CD4-positive, alpha-beta memory T cell (primary cell): ENCODE results near the gene TLR10. TPM values are rescaled to one million over a fixed set of nuclear protein-coding genes. Genes with fewer than 3 reads are reported as not detected.

Experiments
- CTCF ChIA-PET: fragments of 350-600 bp; sonication (Branson Sonifier 250); formaldehyde crosslinking; loops from one replicate; lab custom pipeline; 2021; ENCODE audit warnings: inconsistent platforms; ENCODE audit not compliant: partially characterized antibody; lab: Charles Lee
- POLR2A ChIA-PET: fragments of 350-600 bp; sonication (Branson Sonifier 250); formaldehyde crosslinking; loops from one replicate; lab custom pipeline; 2021; ENCODE audit not compliant: partially characterized antibody; lab: Charles Lee
- DNase-seq, 5 donors: peaks; one replicate each; pipeline versions ENCODE4 v3.0.0 to v3.0.0-alpha.2; 2020 to 2022; ENCODE audit warnings: mixed read lengths in 1 of 5
- H3K27ac ChIP-seq: one replicate; pipeline ENCODE4 v1.7.0; 2013; ENCODE audit warnings: low read depth, low read length
- H3K27me3 ChIP-seq: 2 replicates; pipeline ENCODE4 v1.7.0; 2013; ENCODE audit warnings: mild to moderate bottlenecking, low read length, moderate library complexity; ENCODE audit not compliant: insufficient read depth
- H3K36me3 ChIP-seq: 2 replicates; pipeline ENCODE4 v1.7.0; 2013; ENCODE audit warnings: mild to moderate bottlenecking, low read length, moderate library complexity; ENCODE audit not compliant: insufficient read depth
- H3K4me1 ChIP-seq: 2 replicates; pipeline ENCODE4 v1.7.0; 2013; ENCODE audit warnings: mild to moderate bottlenecking, low read length, moderate library complexity; ENCODE audit not compliant: insufficient read depth
- H3K4me3 ChIP-seq, 2 donors: one replicate each; pipeline ENCODE4 v1.7.0; 2013; ENCODE audit warnings: low read length in 2 of 2, mild to moderate bottlenecking in 1 of 2
- H3K9me3 ChIP-seq, 2 donors: one replicate each; pipeline ENCODE4 v1.7.0; 2013; ENCODE audit warnings: low read length in 2 of 2, control low read depth in 1 of 2; ENCODE audit not compliant: control insufficient read depth in 1 of 2
- H3K27ac Mint-ChIP-seq, 7 donors: one replicate each; pipeline ENCODE4 v1.8.0; 2020 to 2021; ENCODE audit warnings: mixed read lengths in 7 of 7, mild to moderate bottlenecking in 6 of 7, inconsistent platforms in 3 of 7, moderate library complexity in 3 of 7
- H3K27me3 Mint-ChIP-seq, 2 donors: one replicate each; pipeline ENCODE4 v1.8.0; 2020 to 2021; ENCODE audit warnings: mixed read lengths in 2 of 2
- H3K36me3 Mint-ChIP-seq, 2 donors: one replicate each; pipeline ENCODE4 v1.8.0; 2020 to 2021; ENCODE audit warnings: mixed read lengths in 2 of 2, inconsistent platforms in 1 of 2, mild to moderate bottlenecking in 1 of 2
- H3K4me1 Mint-ChIP-seq, 4 donors: one replicate each; pipeline ENCODE4 v1.8.0; 2020 to 2021; ENCODE audit warnings: mixed read lengths in 4 of 4, mild to moderate bottlenecking in 1 of 4
- H3K4me3 Mint-ChIP-seq, 8 donors: one replicate each; pipeline ENCODE4 v1.8.0; 2020 to 2021; ENCODE audit warnings: mixed read lengths in 8 of 8, mild to moderate bottlenecking in 7 of 8, moderate library complexity in 6 of 8, inconsistent platforms in 3 of 8
- H3K9me3 Mint-ChIP-seq, 8 donors: one replicate each; pipeline ENCODE4 v1.8.0; 2020 to 2021; ENCODE audit warnings: mixed read lengths in 8 of 8, mild to moderate bottlenecking in 5 of 8, inconsistent platforms in 3 of 8, moderate library complexity in 1 of 8
- intact Hi-C: fragments of 100-400 bp; cut with micrococcal nuclease; formaldehyde crosslinking; loops from one replicate; pipeline ENCODE4 v1.15.1; 2023
- polyA plus RNA-seq, 2 donors: library from polyadenylated mRNA; unstranded; fragments of 300-500 nt; fragmentation: Illumina TruSeq; gene quantifications; one replicate each; pipeline ENCODE4 v1.2.3, GENCODE V29; 2021
- total RNA-seq, 2 experiments: library from RNA; stranded (reverse); gene quantifications; one replicate each; pipeline ENCODE4 v1.2.3, GENCODE V29; 2021

The TLR10 gene, protein sequence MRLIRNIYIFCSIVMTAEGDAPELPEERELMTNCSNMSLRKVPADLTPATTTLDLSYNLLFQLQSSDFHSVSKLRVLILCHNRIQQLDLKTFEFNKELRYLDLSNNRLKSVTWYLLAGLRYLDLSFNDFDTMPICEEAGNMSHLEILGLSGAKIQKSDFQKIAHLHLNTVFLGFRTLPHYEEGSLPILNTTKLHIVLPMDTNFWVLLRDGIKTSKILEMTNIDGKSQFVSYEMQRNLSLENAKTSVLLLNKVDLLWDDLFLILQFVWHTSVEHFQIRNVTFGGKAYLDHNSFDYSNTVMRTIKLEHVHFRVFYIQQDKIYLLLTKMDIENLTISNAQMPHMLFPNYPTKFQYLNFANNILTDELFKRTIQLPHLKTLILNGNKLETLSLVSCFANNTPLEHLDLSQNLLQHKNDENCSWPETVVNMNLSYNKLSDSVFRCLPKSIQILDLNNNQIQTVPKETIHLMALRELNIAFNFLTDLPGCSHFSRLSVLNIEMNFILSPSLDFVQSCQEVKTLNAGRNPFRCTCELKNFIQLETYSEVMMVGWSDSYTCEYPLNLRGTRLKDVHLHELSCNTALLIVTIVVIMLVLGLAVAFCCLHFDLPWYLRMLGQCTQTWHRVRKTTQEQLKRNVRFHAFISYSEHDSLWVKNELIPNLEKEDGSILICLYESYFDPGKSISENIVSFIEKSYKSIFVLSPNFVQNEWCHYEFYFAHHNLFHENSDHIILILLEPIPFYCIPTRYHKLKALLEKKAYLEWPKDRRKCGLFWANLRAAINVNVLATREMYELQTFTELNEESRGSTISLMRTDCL
- under 1 TPM; 0.20 to 0.28 TPM for total RNA-seq
- polyA plus RNA-seq = 1 to 10 TPM in 1 of 2 donors, not detected in 1; 1.1 TPM

DNA sequence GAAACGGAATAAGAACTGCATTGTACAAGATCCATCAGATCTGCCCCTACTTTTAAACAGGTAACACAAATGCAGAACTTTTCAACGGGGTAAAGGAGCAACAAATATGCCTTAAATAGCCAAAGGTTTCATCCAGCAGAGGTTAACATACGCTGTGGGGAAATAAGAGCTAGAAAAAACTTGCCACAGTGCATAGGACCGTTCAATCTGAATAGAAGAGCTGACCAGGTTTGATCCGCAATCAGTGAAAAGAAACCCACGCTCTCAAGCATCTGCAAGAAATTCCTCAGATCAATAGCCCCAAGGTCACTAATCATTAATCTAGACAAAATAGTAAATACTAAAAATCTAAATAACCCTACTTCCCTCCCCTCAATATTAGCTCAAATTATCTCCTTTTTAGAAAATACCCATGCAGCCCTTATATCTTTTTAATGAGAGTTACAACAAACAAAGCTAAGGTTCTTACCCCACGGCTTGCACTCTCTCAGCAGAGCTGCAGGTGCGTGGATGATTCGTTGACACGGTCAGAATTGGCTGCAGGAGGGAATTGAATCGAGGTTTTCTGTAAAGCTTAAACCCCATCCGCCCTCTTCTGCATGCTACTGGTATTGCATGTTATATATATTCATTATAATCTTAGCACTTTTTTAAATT is at the start of gene TLR10:
Gene TLR10, minus strand, starts transcription at position 539 of the 657 bp plus-strand sequence. CDS start 7,400 bp downstream, outside the sequence.
- ChIA-PET CTCF (interaction anchor here (0.6 to 6.7 kb wide), 34 partner anchors 7 to 983 kb away, joined by 3 to 123 read pairs (median 5); partner anchors contain the start of genes TLR1 and TLR6), POLR2A (interaction anchor here (0.8 to 1.7 kb wide), 5 partner anchors 19 to 73 kb away, joined by 3 to 7 read pairs (median 6); partner anchors contain the start of gene TLR1)
- peaks cover 0 to 2% of the 10 kb centered on the region in 2 donors for H3K27me3 Mint-ChIP-seq
- H3K4me1 ChIP-seq = no peaks in the 10 kb centered on the region
- H3K9me3 ChIP-seq = no peaks in the 10 kb centered on the region
- H3K27ac ChIP-seq = no peak within 1 kb of the TSS
- H3K27me3 ChIP-seq = no peaks in the 10 kb centered on the region
- H3K9me3 Mint-ChIP-seq = no peaks in the 10 kb centered on the region
- no peaks in the 10 kb centered on the region for H3K36me3 Mint-ChIP-seq
- no peak within 1 kb of the TSS for H3K4me3 ChIP-seq
- H3K4me3 Mint-ChIP-seq = peak within 1 kb of the TSS in 4 of 8 donors; percentile 22 to 62 (median 43)
- H3K4me1 Mint-ChIP-seq = peaks cover 2 to 5% (median 3%) of the 10 kb centered on the region in 4 donors
- intact Hi-C loops = loop anchor here (1.0 kb wide), 5 partner anchors 22 to 720 kb away; partner anchors contain the start of genes TLR1 and TLR6
- no peak within 1 kb of the TSS for H3K27ac Mint-ChIP-seq
- H3K36me3 ChIP-seq = no peaks in the 10 kb centered on the region
- peak in 4 of 5 donors; percentile 26 to 50 (median 40) for DNase-seq

- Histone ChIP-seq H3K27me3 (no peaks in the 10 kb centered on the region), H3K4me3 (no peak overlapping the region), H3K36me3 (no peaks in the 10 kb centered on the region), H3K27ac (no peak overlapping the region), H3K4me1 (peaks cover 2% of the 10 kb centered on the region), H3K9me3 (peaks cover 7 to 9% of the 10 kb centered on the region in 2 donors)
- H3K9me3 Mint-ChIP-seq = peaks cover 5 to 30% (median 20%) of the 10 kb centered on the region in 8 donors
- POLR2A ChIA-PET = no interaction called here
- intact Hi-C loops = no loop called here
- peaks cover 11 to 30% of the 10 kb centered on the region in 2 donors for H3K36me3 Mint-ChIP-seq
- peaks cover 3 to 7% (median 5%) of the 10 kb centered on the region in 4 donors for H3K4me1 Mint-ChIP-seq
- H3K27me3 Mint-ChIP-seq = no peaks in the 10 kb centered on the region
- CTCF ChIA-PET = interaction anchor here (1.1 to 1.5 kb wide), 2 partner anchors 28 to 216 kb away, joined by 3 to 7 read pairs; partner anchors contain the start of gene TLR1
- no peak for DNase-seq
- H3K27ac Mint-ChIP-seq = peak overlapping the region in 1 of 7 donors; percentile 57
- H3K4me3 Mint-ChIP-seq = no peak overlapping the region
Observed at GRCh38 chr4:38832206-38832605, 49.4 kb upstream of the TLR10 start.

DNA sequence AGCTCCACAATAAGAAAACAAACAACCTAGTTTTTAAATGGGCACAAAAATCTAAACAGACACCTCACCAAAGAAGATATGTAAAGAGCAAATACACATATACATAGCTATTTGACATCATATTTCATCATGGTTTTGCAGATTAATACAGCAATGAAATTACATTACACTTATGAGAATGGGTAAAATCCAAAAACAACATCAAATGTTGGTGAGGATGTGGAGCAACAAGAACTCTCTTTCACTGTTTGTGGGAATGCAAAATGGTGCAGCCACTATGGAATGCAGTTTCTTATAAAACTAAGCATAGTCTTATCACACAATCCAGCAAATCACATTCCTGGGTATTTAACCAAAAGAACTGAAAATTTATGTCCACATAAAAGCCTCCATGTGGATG is 48.9 kb upstream of the TLR10 start:
- Histone ChIP-seq H3K27ac (no peak overlapping the region), H3K4me3 (no peak overlapping the region), H3K36me3 (no peaks in the 10 kb centered on the region), H3K9me3 (peaks cover 7 to 9% of the 10 kb centered on the region in 2 donors), H3K4me1 (no peaks in the 10 kb centered on the region), H3K27me3 (no peaks in the 10 kb centered on the region)
- H3K9me3 Mint-ChIP-seq = peaks cover 5 to 28% (median 20%) of the 10 kb centered on the region in 8 donors
- H3K27me3 Mint-ChIP-seq = no peaks in the 10 kb centered on the region
- no peak overlapping the region for H3K4me3 Mint-ChIP-seq
- H3K27ac Mint-ChIP-seq = peak overlapping the region in 1 of 7 donors; percentile 57
- peaks cover 0 to 5% (median under 1%) of the 10 kb centered on the region in 4 donors for H3K4me1 Mint-ChIP-seq
- H3K36me3 Mint-ChIP-seq = peaks cover 13 to 32% of the 10 kb centered on the region in 2 donors
- ChIA-PET CTCF (interaction anchor here (1.1 to 1.5 kb wide), 2 partner anchors 28 to 216 kb away, joined by 3 to 7 read pairs; partner anchors contain the start of gene TLR1), POLR2A (no interaction called here)
- intact Hi-C loops = no loop called here
- no peak for DNase-seq

DNA sequence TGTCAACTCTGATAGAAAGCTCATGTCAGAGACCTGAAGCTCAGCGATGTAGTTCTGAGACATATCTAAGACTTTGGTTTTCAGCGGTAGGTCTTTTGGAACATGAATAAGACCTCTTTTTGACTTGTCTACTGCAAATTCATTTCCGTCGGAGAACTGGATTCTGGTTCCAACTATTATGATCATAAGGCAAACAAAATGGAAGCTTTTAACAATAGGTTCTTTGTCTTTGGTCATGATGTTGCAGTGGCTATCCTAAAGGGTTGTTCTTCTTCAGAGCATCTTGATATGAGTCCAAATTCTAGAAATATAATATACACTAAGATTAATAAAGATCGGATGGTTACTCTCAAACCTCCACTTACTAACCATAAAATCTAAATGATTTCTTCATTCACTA is 46.4 kb upstream of the TLR10 start:
- no peak overlapping the region for H3K27ac Mint-ChIP-seq
- ChIA-PET CTCF (interaction anchor here (1.4 to 2.2 kb wide), 2 partner anchors 25 to 31 kb away, joined by 5 to 6 read pairs; partner anchors contain the start of gene TLR1), POLR2A (interaction anchor here (0.5 kb wide), 1 partner anchor 72 kb away, joined by 4 read pairs; no protein-coding TSS in a partner anchor)
- Histone ChIP-seq H3K4me1 (no peaks in the 10 kb centered on the region), H3K27me3 (no peaks in the 10 kb centered on the region), H3K4me3 (no peak overlapping the region), H3K27ac (no peak overlapping the region), H3K36me3 (no peaks in the 10 kb centered on the region), H3K9me3 (no peaks in the 10 kb centered on the region)
- intact Hi-C loops = no loop called here
- peaks cover 0 to 5% (median under 1%) of the 10 kb centered on the region in 4 donors for H3K4me1 Mint-ChIP-seq
- H3K9me3 Mint-ChIP-seq = peaks cover 0 to 9% (median 3%) of the 10 kb centered on the region in 8 donors
- H3K36me3 Mint-ChIP-seq = peaks cover 3 to 44% of the 10 kb centered on the region in 2 donors
- H3K4me3 Mint-ChIP-seq = no peak overlapping the region
- no peaks in the 10 kb centered on the region for H3K27me3 Mint-ChIP-seq
- DNase-seq = no peak

- H3K36me3 Mint-ChIP-seq = peaks cover 5 to 39% of the 10 kb centered on the region in 2 donors
Observed at GRCh38 chr4:38823766-38824165, 41.0 kb upstream of the TLR10 start.

DNA sequence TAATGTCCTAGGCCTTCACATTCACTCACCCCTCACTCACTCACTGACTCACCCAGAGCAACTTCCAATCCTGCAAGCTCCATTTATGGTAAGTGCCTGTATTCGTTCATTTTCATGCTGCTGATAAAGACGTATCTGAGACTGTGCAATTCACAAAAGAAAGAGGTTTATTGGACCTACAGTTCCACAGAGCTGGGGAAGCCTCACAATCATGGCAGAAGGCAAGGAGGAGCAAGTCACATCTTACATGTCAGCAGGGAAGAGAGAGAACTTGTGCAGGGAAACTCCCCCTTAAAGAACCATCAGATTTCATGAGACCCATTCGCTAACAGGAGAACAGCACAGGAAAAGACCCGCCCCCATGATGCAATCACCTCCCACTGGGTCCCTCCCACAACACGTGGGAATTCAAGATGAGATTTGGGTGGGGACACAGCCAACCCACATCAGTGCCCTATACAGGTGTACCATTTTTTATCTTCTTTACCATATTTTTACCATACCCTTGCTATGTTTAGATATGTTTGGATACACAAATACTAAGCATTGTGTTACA is 40.0 kb upstream of the TLR10 start:
- no peak for DNase-seq
- POLR2A ChIA-PET = no interaction called here

More at GRCh38 chr4:38823766-38824165, 41.0 kb upstream of the TLR10 start:
- CTCF ChIA-PET = interaction anchor here (1.1 kb wide), 1 partner anchor 41 kb away, joined by 3 read pairs; the partner anchor contains the start of gene TLR10
- no peaks in the 10 kb centered on the region for H3K27me3 Mint-ChIP-seq
- H3K4me3 ChIP-seq = no peak overlapping the region
- DNase-seq = no peak
- peaks cover 0 to 4% of the 10 kb centered on the region in 2 donors for H3K9me3 ChIP-seq
- no peak overlapping the region for H3K4me3 Mint-ChIP-seq
- peaks cover 17% of the 10 kb centered on the region for H3K4me1 ChIP-seq
- no peak overlapping the region for H3K27ac Mint-ChIP-seq
- POLR2A ChIA-PET = interaction anchor here (1.1 kb wide), 1 partner anchor 19 kb away, joined by 3 read pairs; no protein-coding TSS in a partner anchor
- H3K27ac ChIP-seq = no peak overlapping the region
- H3K36me3 ChIP-seq = no peaks in the 10 kb centered on the region
- intact Hi-C loops = no loop called here
- H3K9me3 Mint-ChIP-seq = peaks cover 0 to 13% (median 10%) of the 10 kb centered on the region in 8 donors
- no peaks in the 10 kb centered on the region for H3K27me3 ChIP-seq
- H3K4me1 Mint-ChIP-seq = peaks cover 12 to 20% (median 16%) of the 10 kb centered on the region in 4 donors

More for the DNA sequence above, 40.0 kb upstream of the TLR10 start:
- Mint-ChIP-seq H3K27ac (no peak overlapping the region), H3K4me1 (peaks cover 12 to 20% (median 16%) of the 10 kb centered on the region in 4 donors), H3K36me3 (peaks cover 5 to 39% of the 10 kb centered on the region in 2 donors), H3K9me3 (peaks cover 0 to 13% (median 10%) of the 10 kb centered on the region in 8 donors), H3K27me3 (no peaks in the 10 kb centered on the region), H3K4me3 (no peak overlapping the region)
- H3K27me3 ChIP-seq = no peaks in the 10 kb centered on the region
- no peak overlapping the region for H3K4me3 ChIP-seq
- no peaks in the 10 kb centered on the region for H3K36me3 ChIP-seq
- intact Hi-C loops = no loop called here
- peaks cover 17% of the 10 kb centered on the region for H3K4me1 ChIP-seq
- peaks cover 0 to 4% of the 10 kb centered on the region in 2 donors for H3K9me3 ChIP-seq
- CTCF ChIA-PET = no interaction called here
- no peak overlapping the region for H3K27ac ChIP-seq
